ENCODE results near the gene FRMD4A.

DNA sequence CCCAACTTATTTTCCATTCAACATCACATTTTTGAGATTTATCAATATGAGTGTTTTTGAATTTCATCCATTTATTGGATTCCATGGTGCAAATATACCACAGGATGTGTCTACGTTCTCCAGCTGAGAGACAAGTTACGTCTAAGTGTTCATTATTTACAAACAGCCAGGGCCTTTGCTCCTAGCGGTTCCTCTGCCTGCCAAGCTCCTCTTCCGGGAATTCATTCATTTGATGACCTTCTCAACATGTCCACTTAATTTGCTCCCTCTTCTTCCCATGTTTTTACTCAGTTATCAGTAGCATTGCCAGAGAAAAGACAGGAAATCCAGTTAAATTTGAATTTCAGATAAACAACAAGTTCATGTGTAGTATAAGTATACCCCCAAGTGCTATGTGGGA is 422.2 kb downstream of the FRMD4A start:
- TF ChIP-seq, protein P1, sequence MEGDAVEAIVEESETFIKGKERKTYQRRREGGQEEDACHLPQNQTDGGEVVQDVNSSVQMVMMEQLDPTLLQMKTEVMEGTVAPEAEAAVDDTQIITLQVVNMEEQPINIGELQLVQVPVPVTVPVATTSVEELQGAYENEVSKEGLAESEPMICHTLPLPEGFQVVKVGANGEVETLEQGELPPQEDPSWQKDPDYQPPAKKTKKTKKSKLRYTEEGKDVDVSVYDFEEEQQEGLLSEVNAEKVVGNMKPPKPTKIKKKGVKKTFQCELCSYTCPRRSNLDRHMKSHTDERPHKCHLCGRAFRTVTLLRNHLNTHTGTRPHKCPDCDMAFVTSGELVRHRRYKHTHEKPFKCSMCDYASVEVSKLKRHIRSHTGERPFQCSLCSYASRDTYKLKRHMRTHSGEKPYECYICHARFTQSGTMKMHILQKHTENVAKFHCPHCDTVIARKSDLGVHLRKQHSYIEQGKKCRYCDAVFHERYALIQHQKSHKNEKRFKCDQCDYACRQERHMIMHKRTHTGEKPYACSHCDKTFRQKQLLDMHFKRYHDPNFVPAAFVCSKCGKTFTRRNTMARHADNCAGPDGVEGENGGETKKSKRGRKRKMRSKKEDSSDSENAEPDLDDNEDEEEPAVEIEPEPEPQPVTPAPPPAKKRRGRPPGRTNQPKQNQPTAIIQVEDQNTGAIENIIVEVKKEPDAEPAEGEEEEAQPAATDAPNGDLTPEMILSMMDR (conservative IDR thresholded peaks at IDR 0.05 in 1 of 2, IDR thresholded peaks at IDR 0.05 in 1 of 2; ENCODE audit: extremely low read depth in 1 of 2, insufficient read depth in 1 of 2, low read depth in 1 of 2, low read length in 2 of 2): no peak
- TF ChIP-seq EZH2 (IDR thresholded peaks at IDR 0.05; ENCODE audit: borderline replicate concordance, low read length): no peak
